ENCODE results near the gene CYBC1. TPM values are rescaled to one million over a fixed set of nuclear protein-coding genes. Genes with fewer than 3 reads are reported as not detected.

The CYBC1 gene
- total and polyA plus RNA-seq, 3 donors from 2014 or later, result 46.3 to 88.2 (median 61.1) TPM

- no peak for DNase-seq
- H3K9me3 ChIP-seq, result no peaks in the 10 kb centered on the region
- H3K4me3 ChIP-seq, result no peak overlapping the region
- H3K27ac ChIP-seq, result no peak overlapping the region
- intact Hi-C loops (cut with DNase I; ENCODE audit: low total_unique reads), result no loop called here
- H3K36me3 ChIP-seq (ENCODE audit: low read depth, missing control alignments), result no peaks in the 10 kb centered on the region
- WGBS, 2 donors, result 90 to 95% methylated on average over 37 to 38 of the region's 38 CpGs
- no peaks in the 10 kb centered on the region for H3K27me3 ChIP-seq
- no peaks in the 10 kb centered on the region for H3K4me1 ChIP-seq
- TF ChIP-seq POLR2A (IDR thresholded peaks at IDR 0.05) (no peak), CTCF (IDR thresholded peaks at IDR 0.05) (no peak)
These were observed 52.9 kb downstream of the CYBC1 start for GRCh38 chr17:82397449-82398335.

- intact Hi-C loops (cut with DNase I; ENCODE audit: low total_unique reads), result no loop called here
- no peak overlapping the region for H3K4me3 ChIP-seq
- TF ChIP-seq CTCF (IDR thresholded peaks at IDR 0.05) (no peak), POLR2A (IDR thresholded peaks at IDR 0.05) (no peak)
- WGBS, 2 donors, result 83% methylated on average over 19 of the region's 19 CpGs
- no peaks in the 10 kb centered on the region for H3K4me1 ChIP-seq
- H3K36me3 ChIP-seq (ENCODE audit: low read depth, missing control alignments), result no peaks in the 10 kb centered on the region
- DNase-seq, result no peak
- H3K9me3 ChIP-seq, result no peaks in the 10 kb centered on the region
- no peak overlapping the region for H3K27ac ChIP-seq
- H3K27me3 ChIP-seq, result no peaks in the 10 kb centered on the region
These were observed 53.7 kb downstream of the CYBC1 start for GRCh38 chr17:82396601-82397435.

GRCh38 chr17:82394278-82394677 lies 56.3 kb downstream of the CYBC1 start:
- H3K4me1 ChIP-seq, result no peaks in the 10 kb centered on the region
- WGBS, 2 donors, result 85 to 97% methylated on average over 9 to 12 of the region's 12 CpGs
- no peak overlapping the region for H3K27ac ChIP-seq
- no peak overlapping the region for H3K4me3 ChIP-seq
- DNase-seq, result no peak
- H3K36me3 ChIP-seq (ENCODE audit: low read depth, missing control alignments), result no peaks in the 10 kb centered on the region
- no peak for TF ChIP-seq CTCF (IDR thresholded peaks at IDR 0.05)
- no peak for TF ChIP-seq POLR2A (IDR thresholded peaks at IDR 0.05)
- H3K27me3 ChIP-seq, result no peaks in the 10 kb centered on the region
- intact Hi-C loops (cut with DNase I; ENCODE audit: low total_unique reads), result no loop called here
- H3K9me3 ChIP-seq, result no peaks in the 10 kb centered on the region

GRCh38 chr17:82392941-82393340 lies 57.6 kb downstream of the CYBC1 start:
- Histone ChIP-seq H3K9me3 (no peaks in the 10 kb centered on the region), H3K27ac (no peak overlapping the region), H3K36me3 (ENCODE audit: low read depth, missing control alignments) (no peaks in the 10 kb centered on the region), H3K4me3 (no peak overlapping the region), H3K27me3 (no peaks in the 10 kb centered on the region), H3K4me1 (no peaks in the 10 kb centered on the region)
- DNase-seq, result no peak
- 90 to 93% methylated on average over 15 of the region's 15 CpGs for WGBS, 2 donors
- intact Hi-C loops (cut with DNase I; ENCODE audit: low total_unique reads), result no loop called here
- no peak for TF ChIP-seq CTCF (IDR thresholded peaks at IDR 0.05)
- no peak for TF ChIP-seq POLR2A (IDR thresholded peaks at IDR 0.05)

Small RNA genes lying within 50 kb of the gene (small RNA-seq; reads per million reads assigned to genes)
- 0 reads per million in 2 donors for gene RF00019

Other genes with a start within 250 kb of the CYBC1 start
- gene CCDC57, start 237.9 kb downstream of the CYBC1 start, total RNA-seq, result 100 to 1,000 TPM in 1 of 2 donors, 10 to 100 TPM in 1; 71.8 to 111 TPM
- gene CCDC57, start 237.9 kb downstream of the CYBC1 start, polyA plus RNA-seq (ENCODE audit: insufficient read depth, low read depth, low replicate concordance), result 61.3 TPM
- 10 to 100 TPM; 67.7 to 71.4 TPM for gene SLC16A3, start 221.7 kb downstream of the CYBC1 start, total RNA-seq
- gene SLC16A3, start 221.7 kb downstream of the CYBC1 start, polyA plus RNA-seq (ENCODE audit: insufficient read depth, low read depth, low replicate concordance), result 70.6 TPM
- 100 to 1,000 TPM; 137 to 179 TPM for gene CSNK1D, start 177.1 kb downstream of the CYBC1 start, total RNA-seq
- gene CSNK1D, start 177.1 kb downstream of the CYBC1 start, polyA plus RNA-seq (ENCODE audit: insufficient read depth, low read depth, low replicate concordance), result 178 TPM
- gene CD7, start 133.1 kb downstream of the CYBC1 start, total RNA-seq, result 1 to 10 TPM in 1 of 2 donors, under 1 TPM in 1; 0.55 to 2.3 TPM
- 3.0 TPM for gene CD7, start 133.1 kb downstream of the CYBC1 start, polyA plus RNA-seq (ENCODE audit: insufficient read depth, low read depth, low replicate concordance)
- 1 to 10 TPM in 1 of 2 donors, under 1 TPM in 1; 0.55 to 5.9 TPM for gene SECTM1, start 117.0 kb downstream of the CYBC1 start, total RNA-seq
- 9.3 TPM for gene SECTM1, start 117.0 kb downstream of the CYBC1 start, polyA plus RNA-seq (ENCODE audit: insufficient read depth, low read depth, low replicate concordance)
- gene TEX19, start 91.5 kb downstream of the CYBC1 start, total RNA-seq, result 10 to 100 TPM; 21.9 to 37.8 TPM
- gene TEX19, start 91.5 kb downstream of the CYBC1 start, polyA plus RNA-seq (ENCODE audit: insufficient read depth, low read depth, low replicate concordance), result 31.2 TPM
- gene UTS2R, start 79.0 kb downstream of the CYBC1 start, total RNA-seq, result 10 to 100 TPM in 1 of 2 donors, 1 to 10 TPM in 1; 3.8 to 28.1 TPM
- gene UTS2R, start 79.0 kb downstream of the CYBC1 start, polyA plus RNA-seq (ENCODE audit: insufficient read depth, low read depth, low replicate concordance), result 0.32 TPM
- gene HEXD, start 32.4 kb downstream of the CYBC1 start, total RNA-seq, result 10 to 100 TPM; 90.9 to 95.3 TPM
- gene HEXD, start 32.4 kb downstream of the CYBC1 start, polyA plus RNA-seq (ENCODE audit: insufficient read depth, low read depth, low replicate concordance), result 24.4 TPM
- gene OGFOD3, start 32.2 kb downstream of the CYBC1 start, total RNA-seq, result 10 to 100 TPM; 28.9 to 37.4 TPM
- 19.6 TPM for gene OGFOD3, start 32.2 kb downstream of the CYBC1 start, polyA plus RNA-seq (ENCODE audit: insufficient read depth, low read depth, low replicate concordance)
- 100 to 1,000 TPM; 115 to 130 TPM for gene NARF, start 8.0 kb upstream of the CYBC1 start, total RNA-seq
- 161 TPM for gene NARF, start 8.0 kb upstream of the CYBC1 start, polyA plus RNA-seq (ENCODE audit: insufficient read depth, low read depth, low replicate concordance)
- 10 to 100 TPM; 94.3 to 95.1 TPM for gene FOXK2, start 69.0 kb upstream of the CYBC1 start, total RNA-seq
- 85.8 TPM for gene FOXK2, start 69.0 kb upstream of the CYBC1 start, polyA plus RNA-seq (ENCODE audit: insufficient read depth, low read depth, low replicate concordance)
- gene WDR45B, start 197.7 kb upstream of the CYBC1 start, total RNA-seq, result 100 to 1,000 TPM; 163 to 165 TPM
- gene WDR45B, start 197.7 kb upstream of the CYBC1 start, polyA plus RNA-seq (ENCODE audit: insufficient read depth, low read depth, low replicate concordance), result 142 TPM
- 10 to 100 TPM in 1 of 2 donors, 1 to 10 TPM in 1; 9.4 to 16.4 TPM for gene RAB40B, start 247.9 kb upstream of the CYBC1 start, total RNA-seq
- gene RAB40B, start 247.9 kb upstream of the CYBC1 start, polyA plus RNA-seq (ENCODE audit: insufficient read depth, low read depth, low replicate concordance), result 13.5 TPM

Data from testis (tissue), 3 donors.